H1 (cell line): ENCODE results near the gene CD151. TPM values are rescaled to one million over a fixed set of nuclear protein-coding genes. Genes with fewer than 3 reads are reported as not detected.

Experiments used
- CTCF ChIA-PET: fragments of 300-600 bp; sonication (Branson Sonifier 250); formaldehyde crosslinking; loops from one replicate; lab custom pipeline; 2021; ENCODE audit not compliant: partially characterized antibody; lab: Charles Lee
- POLR2A ChIA-PET: fragments of 300-600 bp; sonication (Branson Sonifier 250); formaldehyde crosslinking; loops from one replicate; lab custom pipeline; 2021; ENCODE audit warnings: inconsistent platforms; ENCODE audit not compliant: partially characterized antibody; lab: Charles Lee
- DNase-seq, 2 experiments: peaks; one replicate each; pipeline versions ENCODE4 v3.0.0 to v3.0.0-alpha.2; 2010 to 2022; ENCODE audit warnings: low spot score in 2 of 2, low read depth in 1 of 2, mixed read lengths in 1 of 2
- FAIRE-seq: peaks from 2 replicates; lab custom pipeline; 2011; peaks lifted over from hg19 to GRCh38; lab: Jason Lieb, UNC
- H2AFZ ChIP-seq: 2 replicates; pipeline ENCODE4 v1.8.1; 2012; ENCODE audit warnings: low read length, inconsistent platforms
- H2AK5ac ChIP-seq: 2 replicates; pipeline ENCODE4 v1.6.1; 2013; ENCODE audit warnings: low read depth, low read length
- H2BK120ac ChIP-seq: replicated peaks from 2 replicates; pipeline ENCODE3; 2013; ENCODE audit warnings: low read depth, low read length, inconsistent platforms
- H2BK12ac ChIP-seq: 2 replicates; pipeline ENCODE4 v1.6.1; 2013; ENCODE audit warnings: low read depth, low read length
- H2BK15ac ChIP-seq: 2 replicates; pipeline ENCODE4 v1.6.1; 2013; ENCODE audit warnings: low read length
- H2BK20ac ChIP-seq: 2 replicates; pipeline ENCODE4 v1.6.1; 2013; ENCODE audit warnings: low read length
- H2BK5ac ChIP-seq: 2 replicates; pipeline ENCODE4 v1.6.1; 2013; ENCODE audit warnings: low read depth, low read length
- H3K14ac ChIP-seq: 2 replicates; pipeline ENCODE4 v1.6.1; 2013; ENCODE audit warnings: inconsistent platforms; ENCODE audit not compliant: insufficient read length
- H3K18ac ChIP-seq: 2 replicates; pipeline ENCODE4 v1.6.1; 2013; ENCODE audit warnings: low read length; ENCODE audit errors: extremely low read depth
- H3K23ac ChIP-seq: 2 replicates; pipeline ENCODE4 v1.6.1; 2013; ENCODE audit warnings: inconsistent platforms; ENCODE audit not compliant: insufficient read length
- H3K23me2 ChIP-seq: 2 replicates; pipeline ENCODE4 v1.6.1; 2013; ENCODE audit warnings: low read depth, low read length
- H3K27ac ChIP-seq: 2 replicates; pipeline ENCODE4 v1.6.1; 2011; ENCODE audit warnings: low read depth, low read length, inconsistent platforms
- H3K27me3 ChIP-seq, 4 experiments: replicated peaks in 1 of 4; 1 replicate in 1 of 4; 2 replicates in 3 of 4; pipeline versions ENCODE4 v1.6.1 to v1.8.1; 2011 to 2013; ENCODE audit warnings: low read length in 3 of 4, mild to moderate bottlenecking in 3 of 4, inconsistent platforms in 2 of 4, mixed read lengths in 2 of 4, moderate library complexity in 1 of 4; ENCODE audit not compliant: control insufficient read depth in 3 of 4, insufficient read depth in 3 of 4; ENCODE audit errors: extremely low read depth in 1 of 4
- H3K36me3 ChIP-seq, 4 experiments: 2 replicates each; pipeline versions ENCODE4 v1.6.1 to v1.8.1; 2011 to 2013; ENCODE audit warnings: mild to moderate bottlenecking in 4 of 4, low read length in 3 of 4, moderate library complexity in 2 of 4, control low read depth in 1 of 4, inconsistent platforms in 1 of 4; ENCODE audit not compliant: insufficient read depth in 4 of 4, control insufficient read depth in 2 of 4
- H3K4ac ChIP-seq: replicated peaks from 2 replicates; pipeline ENCODE3; 2013; ENCODE audit warnings: low read length, low read depth, mixed read lengths, inconsistent platforms; ENCODE audit not compliant: insufficient read length
- H3K4me1 ChIP-seq, 4 experiments: replicated peaks in 1 of 4; 1 replicate in 1 of 4; 2 replicates in 3 of 4; pipeline versions ENCODE4 v1.6.1 to v1.8.1; 2011 to 2013; ENCODE audit warnings: low read length in 3 of 4, inconsistent platforms in 2 of 4, mixed read lengths in 1 of 4; ENCODE audit not compliant: insufficient read depth in 4 of 4, control insufficient read depth in 3 of 4
- H3K4me2 ChIP-seq, 2 experiments: 2 replicates each; pipeline versions ENCODE4 v1.6.1 to v1.8.1; 2011 to 2013; ENCODE audit warnings: low read depth in 2 of 2, low read length in 2 of 2, control low read depth in 1 of 2, inconsistent platforms in 1 of 2, mild to moderate bottlenecking in 1 of 2; ENCODE audit not compliant: insufficient read depth in 1 of 2
- H3K4me3 ChIP-seq, 4 experiments: fragments of 200-600, 300-600 bp in 1 of 4; sonication (generic), shearing (Covaris generic), sonication (Bioruptor Twin) in 1 of 4; 2 replicates each; pipeline versions ENCODE4 v1.5.1 to v1.8.1; 2011 to 2016; ENCODE audit warnings: low read length in 4 of 4, low read depth in 3 of 4, control low read depth in 2 of 4, inconsistent platforms in 2 of 4, mild to moderate bottlenecking in 2 of 4, mixed read lengths in 1 of 4, moderate library complexity in 1 of 4; ENCODE audit not compliant: insufficient read depth in 2 of 4; ENCODE audit errors: extremely low read depth in 1 of 4
- H3K56ac ChIP-seq: replicated peaks from 2 replicates; pipeline ENCODE3; 2013; ENCODE audit warnings: low read depth, mild to moderate bottlenecking, mixed read lengths, low read length, inconsistent platforms; ENCODE audit not compliant: insufficient read length
- H3K79me1 ChIP-seq: 2 replicates; pipeline ENCODE4 v1.6.1; 2013; ENCODE audit warnings: low read depth, low read length, control low read depth
- H3K79me2 ChIP-seq, 2 experiments: 2 replicates each; pipeline versions ENCODE4 v1.6.1 to v1.8.1; 2012 to 2013; ENCODE audit warnings: low read length in 2 of 2, mild to moderate bottlenecking in 2 of 2, inconsistent platforms in 1 of 2; ENCODE audit not compliant: insufficient read depth in 2 of 2, control insufficient read depth in 1 of 2
- H3K9ac ChIP-seq, 4 experiments: replicated peaks in 1 of 4; 1 replicate in 1 of 4; 2 replicates in 3 of 4; pipeline versions ENCODE4 v1.6.1 to v1.8.1; 2011 to 2013; ENCODE audit warnings: low read depth in 3 of 4, low read length in 3 of 4, control low read depth in 2 of 4, mild to moderate bottlenecking in 2 of 4, moderate library complexity in 2 of 4, inconsistent platforms in 1 of 4; ENCODE audit errors: extremely low read depth in 1 of 4
- H3K9me3 ChIP-seq, 2 experiments: 2 replicates each; pipeline versions ENCODE4 v1.6.1 to v1.8.1; 2012 to 2013; ENCODE audit warnings: mild to moderate bottlenecking in 2 of 2, moderate library complexity in 2 of 2, control low read depth in 1 of 2, inconsistent platforms in 1 of 2, low read depth in 1 of 2, low read length in 1 of 2, mixed read lengths in 1 of 2; ENCODE audit not compliant: insufficient read depth in 2 of 2
- H4K20me1 ChIP-seq, 2 experiments: replicated peaks in 1 of 2; 2 replicates each; pipeline versions ENCODE3 to v1.8.1; 2011 to 2013; ENCODE audit warnings: inconsistent platforms in 2 of 2, low read length in 2 of 2, mild to moderate bottlenecking in 1 of 2; ENCODE audit not compliant: insufficient read depth in 2 of 2, control insufficient read depth in 1 of 2
- H4K5ac ChIP-seq: 2 replicates; pipeline ENCODE4 v1.6.1; 2013; ENCODE audit warnings: low read length, low read depth, mixed read lengths, inconsistent platforms; ENCODE audit not compliant: insufficient read length
- H4K8ac ChIP-seq: 2 replicates; pipeline ENCODE4 v1.8.0; 2013; ENCODE audit warnings: mild to moderate bottlenecking, moderate library complexity, low read length, inconsistent platforms; ENCODE audit not compliant: insufficient read depth; ENCODE audit errors: extremely low read depth
- H4K91ac ChIP-seq: replicated peaks from 2 replicates; pipeline ENCODE3; 2013; ENCODE audit warnings: low read length, mixed read lengths, inconsistent platforms; ENCODE audit not compliant: insufficient read length
- CBX8 ChIP-seq: fragments of 300-800, 300-1000 bp; sonication (generic); IDR thresholded peaks from 2 replicates; pipeline ENCODE4 v1.7.1; 2016; ENCODE audit warnings: low read depth, low read length, borderline replicate concordance
- whole genome bisulfite sequencing, 2 experiments: shearing (Covaris generic) in 1 of 2; methylation state at CpG; one replicate each; pipeline versions ENCODE4 v1.1.6 to v1.1.7; 2013 to 2015; ENCODE audit warnings: low lambda C conversion rate in 2 of 2, mixed read lengths in 2 of 2, inconsistent platforms in 1 of 2, low coverage in 1 of 2, missing lambda C conversion rate in 1 of 2; ENCODE audit not compliant: insufficient replicate concordance in 2 of 2, insufficient coverage in 1 of 2, insufficient read length in 1 of 2; ENCODE audit errors: extremely low coverage in 1 of 2, missing lambda C conversion rate in 1 of 2; 5-methylcytosine and 5-hydroxymethylcytosine counted together
- polyA plus RNA-seq, 7 experiments: library from polyadenylated mRNA; depleted of rRNA in 3 of 7; stranded (reverse) in 5 of 7; unstranded in 2 of 7; fragments of >200 nt in 5 of 7; fragments of 200-250 nt in 2 of 7; gene quantifications; 1 replicate in 5 of 7; 2 replicates in 1 of 7; 4 replicates in 1 of 7; pipeline versions ENCODE4 v1.2.1 to v1.2.3, GENCODE V29; 2011 to 2013; ENCODE audit warnings: missing spikeins in 2 of 7, mixed read lengths in 2 of 7
- total RNA-seq: library from RNA; stranded (reverse); fragmentation: NEBNext Ultra II Directional; extraction: Animal tissue kit (Norgen Biotek cat#: 25700); gene quantifications from 2 replicates; pipeline ENCODE4 v1.2.1, GENCODE V29; 2021
- TF ChIP-seq, protein P1 (sequence below): IDR thresholded peaks from 2 replicates; pipeline ENCODE4 v1.6.1; 2012; ENCODE audit warnings: inconsistent platforms

The CD151 gene
- total and polyA plus RNA-seq, 2 of the 8 experiments (the other 6 are each of a cell fraction or from before 2014, with no cell fraction given) = 101 to 212 TPM

GRCh38 chr11:816433-816779 is 16.3 kb upstream of the CD151 start:
- ChIA-PET CTCF (interaction anchor here (0.9 to 1.4 kb wide), 5 partner anchors 12 to 32 kb away, joined by 3 to 6 read pairs (median 4); partner anchors contain the start of gene PIDD1), POLR2A (interaction anchor here (1.6 to 53.0 kb wide), 4 partner anchors 5 to 88 kb away, joined by 3 to 1917 read pairs (median 960); partner anchors contain the start of genes CD151, CEND1, CRACR2B and PIDD1)
- no peak overlapping the region for H3K9ac ChIP-seq
- H3K36me3 ChIP-seq = peaks cover 15 to 23% (median 19%) of the 10 kb centered on the region in 4 experiments
- 0 out of 2 replicates have a peak overlapping the region, but pooled peaks have one; percentile 2 for H2BK5ac ChIP-seq
- H2BK15ac ChIP-seq = no peak overlapping the region
- H3K23me2 ChIP-seq = peaks cover 8% of the 10 kb centered on the region; the same call in 1 of the 2 replicates
- no peak overlapping the region for H3K56ac ChIP-seq
- no peak overlapping the region for H3K4me2 ChIP-seq
- no peak overlapping the region for H3K23ac ChIP-seq
- 81% methylated on average over 11 of the region's 11 CpGs; no CpG with 5 or more reads in 1 of the 2 experiments for WGBS, 2 experiments
- peaks cover 0 to 15% of the 10 kb centered on the region in 2 experiments; a peak in 2 of 4 replicates for H3K79me2 ChIP-seq
- H4K8ac ChIP-seq = no peak overlapping the region; the same call in 1 of the 2 replicates
- no peak overlapping the region for H3K18ac ChIP-seq
- H4K91ac ChIP-seq = no peak overlapping the region
- no peak overlapping the region for H4K5ac ChIP-seq
- H3K27ac ChIP-seq = no peak overlapping the region
- H3K4me3 ChIP-seq = no peak overlapping the region
- no peak overlapping the region for H2BK20ac ChIP-seq
- H2AFZ ChIP-seq = no peak overlapping the region
- H3K9me3 ChIP-seq = no peaks in the 10 kb centered on the region
- H3K79me1 ChIP-seq = peaks cover 5% of the 10 kb centered on the region
- peaks cover 10 to 23% of the 10 kb centered on the region in 2 experiments for H4K20me1 ChIP-seq
- H2BK12ac ChIP-seq = no peak overlapping the region; the same call in 1 of the 2 replicates
- no peak overlapping the region for H3K14ac ChIP-seq
- no peaks in the 10 kb centered on the region; a peak in 2 of 7 replicates for H3K27me3 ChIP-seq
- no peak for DNase-seq
- no peak for FAIRE-seq
- H3K4me1 ChIP-seq = peaks cover 0 to 15% (median 10%) of the 10 kb centered on the region in 4 experiments; a peak in 5 of 7 replicates
- TF ChIP-seq CBX8 = no peak
- TF ChIP-seq, protein P1, sequence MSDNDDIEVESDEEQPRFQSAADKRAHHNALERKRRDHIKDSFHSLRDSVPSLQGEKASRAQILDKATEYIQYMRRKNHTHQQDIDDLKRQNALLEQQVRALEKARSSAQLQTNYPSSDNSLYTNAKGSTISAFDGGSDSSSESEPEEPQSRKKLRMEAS = peak; percentile 53; the same call in 1 of the 2 replicates
- H3K4ac ChIP-seq = no peak overlapping the region
- no peak overlapping the region for H2AK5ac ChIP-seq
- no peak overlapping the region for H2BK120ac ChIP-seq
